Activated T-cell treated with anti-CD3 and anti-CD28 coated beads for 1 hour (primary cell): Measurements from ENCODE around the gene TAS2R43.
"Not testable (repeated sequence)": the region's sequence is repeated elsewhere in the genome, so short reads cannot be mapped to it uniquely, and the experiment has no call there.

Source experiments
- DNase-seq: peaks from one replicate; pipeline ENCODE4 v3.0.0-alpha.2; 2020; ENCODE audit warnings: low read depth

TAS2R43 gene

GRCh38 chr12:11059784-11060183, 32.3 kb downstream of the TAS2R43 start:
- no peak for DNase-seq

GRCh38 chr12:11059041-11059440, 33.1 kb downstream of the TAS2R43 start:
- no peak for DNase-seq

GRCh38 chr12:11055306-11055705, 36.8 kb downstream of the TAS2R43 start:
- DNase-seq, result no peak

GRCh38 chr12:11049806-11050531, 42.1 kb downstream of the TAS2R43 start:
- DNase-seq, result not testable (repeated sequence)

- not testable (repeated sequence) for DNase-seq
Measured at GRCh38 chr12:11041366-11041765, 50.7 kb downstream of the TAS2R43 start.
